Endothelial cell of umbilical vein (primary cell): ENCODE results near the gene CMSS1. TPM values are rescaled to one million over a fixed set of nuclear protein-coding genes. Genes with fewer than 3 reads are reported as not detected.

ENCODE experiments used
- BruUV-seq: library from RNA; stranded (reverse); fragments of 400-500 nt; replicated peaks from 2 replicates; lab custom pipeline; 2021; lab: Mats Ljungman, UMichigan
- CTCF ChIA-PET: fragments of 300-600, 350-600 bp; sonication (Branson Sonifier 250); formaldehyde crosslinking; loops from one replicate; lab custom pipeline; 2021; ENCODE audit warnings: antibody characterized with exemption, inconsistent platforms; lab: Charles Lee
- POLR2A ChIA-PET: fragments of 300-600, 350-600 bp; sonication (Branson Sonifier 250); formaldehyde crosslinking; loops from one replicate; lab custom pipeline; 2021; ENCODE audit warnings: antibody characterized with exemption, inconsistent platforms; lab: Charles Lee
- DNase-seq: peaks from one replicate; pipeline ENCODE4 v3.0.0-alpha.2; 2011; ENCODE audit warnings: low read depth, low spot score
- FAIRE-seq: peaks from 2 replicates; lab custom pipeline; 2011; peaks lifted over from hg19 to GRCh38; lab: Jason Lieb, UNC
- H2AFZ ChIP-seq: 2 replicates; pipeline ENCODE4 v1.6.0; 2012; ENCODE audit warnings: low read depth, low read length, control low read depth, inconsistent platforms
- H3K27ac ChIP-seq: 2 replicates; pipeline ENCODE4 v1.5.1; 2011; ENCODE audit warnings: low read depth, mild to moderate bottlenecking, control low read depth, low read length, moderate library complexity; ENCODE audit not compliant: insufficient read depth
- H3K27me3 ChIP-seq, 2 experiments: 2 replicates each; pipeline versions ENCODE4 v1.6.0 to v1.6.1; 2011; ENCODE audit warnings: low read length in 2 of 2, mixed read lengths in 1 of 2; ENCODE audit not compliant: control insufficient read depth in 2 of 2, insufficient read depth in 2 of 2
- H3K36me3 ChIP-seq, 2 experiments: 2 replicates in 1 of 2; 3 replicates in 1 of 2; pipeline ENCODE4 v1.5.1; 2011; ENCODE audit warnings: low read length in 2 of 2, mild to moderate bottlenecking in 1 of 2, moderate library complexity in 1 of 2; ENCODE audit not compliant: control insufficient read depth in 2 of 2, insufficient read depth in 2 of 2; ENCODE audit errors: extremely low read depth in 1 of 2
- H3K4me1 ChIP-seq: 3 replicates; pipeline ENCODE4 v1.5.1; 2011; ENCODE audit warnings: mild to moderate bottlenecking, low read length; ENCODE audit not compliant: control insufficient read depth, insufficient read depth; ENCODE audit errors: extremely low read depth
- H3K4me2 ChIP-seq: 2 replicates; pipeline ENCODE4 v1.6.1; 2011; ENCODE audit warnings: low read length, control low read depth, mixed read lengths; ENCODE audit not compliant: insufficient read depth
- H3K4me3 ChIP-seq, 3 experiments: fragments of 200-600 bp in 1 of 3; sonication (generic), shearing (Covaris generic) in 1 of 3; replicated peaks in 1 of 3; 2 replicates each; pipeline ENCODE4 v1.5.1; 2011 to 2016; ENCODE audit warnings: control low read depth in 3 of 3, low read length in 3 of 3, mild to moderate bottlenecking in 2 of 3, inconsistent platforms in 1 of 3, low read depth in 1 of 3, moderate library complexity in 1 of 3; ENCODE audit not compliant: insufficient read depth in 1 of 3
- H3K79me2 ChIP-seq: 2 replicates; pipeline ENCODE4 v1.6.0; 2012; ENCODE audit warnings: low read length, inconsistent platforms; ENCODE audit not compliant: control insufficient read depth, insufficient read depth
- H3K9ac ChIP-seq: replicated peaks from 2 replicates; pipeline ENCODE3; 2011; ENCODE audit warnings: low read length, control low read depth; ENCODE audit not compliant: insufficient read depth; ENCODE audit errors: extremely low read depth
- H3K9me1 ChIP-seq: replicated peaks from 3 replicates; pipeline ENCODE4 v1.6.0; 2011; ENCODE audit warnings: mild to moderate bottlenecking, low read length; ENCODE audit not compliant: control insufficient read depth, insufficient read depth; ENCODE audit errors: extremely low read depth
- H3K9me3 ChIP-seq: replicated peaks from 2 replicates; pipeline ENCODE4 v1.5.1; 2012; ENCODE audit warnings: low read length, inconsistent platforms; ENCODE audit not compliant: control insufficient read depth, insufficient read depth
- H4K20me1 ChIP-seq: replicated peaks from 2 replicates; pipeline ENCODE3; 2011; ENCODE audit warnings: mild to moderate bottlenecking, low read length; ENCODE audit not compliant: control insufficient read depth, insufficient read depth; ENCODE audit errors: extremely low read depth
- EZH2 ChIP-seq: IDR thresholded peaks from 2 replicates; pipeline ENCODE4 v1.6.1; 2012; ENCODE audit warnings: borderline replicate concordance, low read depth, mild to moderate bottlenecking, moderate library complexity, low read length, inconsistent platforms; ENCODE audit not compliant: severe bottlenecking
- FOS ChIP-seq: IDR thresholded peaks from 2 replicates; pipeline ENCODE4 v1.6.1; 2011; ENCODE audit warnings: mild to moderate bottlenecking, low read length, moderate library complexity, borderline replicate concordance; ENCODE audit not compliant: insufficient read depth
- GATA2 ChIP-seq: IDR thresholded peaks from 2 replicates; pipeline ENCODE4 v1.7.0; 2011; ENCODE audit warnings: low read depth, mild to moderate bottlenecking, moderate library complexity, mixed read lengths, low read length; ENCODE audit not compliant: insufficient read length, insufficient read depth
- JUN ChIP-seq: IDR thresholded peaks from 2 replicates; pipeline ENCODE4 v1.6.1; 2011; ENCODE audit warnings: borderline replicate concordance, low read depth; ENCODE audit not compliant: insufficient read length, insufficient read depth
- MYC ChIP-seq: IDR thresholded peaks from one replicate; pipeline ENCODE4 v1.6.1; 2011; ENCODE audit warnings: mild to moderate bottlenecking, low read depth, low read length
- POLR2A ChIP-seq: IDR thresholded peaks from 2 replicates; pipeline ENCODE4 v1.6.1; 2012; ENCODE audit warnings: low read depth, mild to moderate bottlenecking, control low read depth, low read length
- POLR2AphosphoS5 ChIP-seq: IDR thresholded peaks from 2 replicates; pipeline ENCODE4 v1.6.1; 2012; ENCODE audit warnings: low read depth, mild to moderate bottlenecking, control low read depth, low read length, moderate library complexity; ENCODE audit not compliant: insufficient read depth
- dilution Hi-C: fragments of 300-500 bp; cut with MboI; formaldehyde crosslinking; loops from one replicate; pipeline ENCODE4 v1.15.0; 2019; ENCODE audit warnings: low sequenced_read_pairs; ENCODE audit not compliant: extremely low pct_ligation_motif_present
- intact Hi-C: fragments of 100-400 bp; cut with micrococcal nuclease; formaldehyde crosslinking; loops from one replicate; pipeline ENCODE4 v1.10.0; 2022
- polyA plus RNA-seq, 4 experiments: library from polyadenylated mRNA; depleted of rRNA in 3 of 4; stranded (reverse) in 3 of 4; unstranded in 1 of 4; fragments of >200 nt; gene quantifications; 2 replicates each; pipeline versions ENCODE4 v1.2.1 to v1.2.3, GENCODE V29; 2011 to 2012; ENCODE audit warnings: missing spikeins in 1 of 4
- total RNA-seq: library from RNA; stranded (reverse); gene quantifications from 2 replicates; pipeline ENCODE4 v1.2.3, GENCODE V29; 2021
- TF ChIP-seq, protein P1 (sequence below): IDR thresholded peaks from 2 replicates; pipeline ENCODE4 v1.6.1; 2011; ENCODE audit not compliant: insufficient read depth, insufficient read length
- TF ChIP-seq, protein P2 (sequence below), 2 donors: IDR thresholded peaks; 1 replicate in 1 of 2; 2 replicates in 1 of 2; pipeline ENCODE4 v1.5.1; 2011; ENCODE audit warnings: low read length in 2 of 2, mild to moderate bottlenecking in 2 of 2, moderate library complexity in 2 of 2, control low read depth in 1 of 2, inconsistent platforms in 1 of 2, low read depth in 1 of 2; ENCODE audit not compliant: insufficient read depth in 1 of 2; ENCODE audit errors: extremely low read depth in 1 of 2

Gene CMSS1
- total and polyA plus RNA-seq, 2 donors (not counting 3 experiments of a cell fraction or from before 2014, with no cell fraction given) = 9.7 to 60.6 TPM

DNA sequence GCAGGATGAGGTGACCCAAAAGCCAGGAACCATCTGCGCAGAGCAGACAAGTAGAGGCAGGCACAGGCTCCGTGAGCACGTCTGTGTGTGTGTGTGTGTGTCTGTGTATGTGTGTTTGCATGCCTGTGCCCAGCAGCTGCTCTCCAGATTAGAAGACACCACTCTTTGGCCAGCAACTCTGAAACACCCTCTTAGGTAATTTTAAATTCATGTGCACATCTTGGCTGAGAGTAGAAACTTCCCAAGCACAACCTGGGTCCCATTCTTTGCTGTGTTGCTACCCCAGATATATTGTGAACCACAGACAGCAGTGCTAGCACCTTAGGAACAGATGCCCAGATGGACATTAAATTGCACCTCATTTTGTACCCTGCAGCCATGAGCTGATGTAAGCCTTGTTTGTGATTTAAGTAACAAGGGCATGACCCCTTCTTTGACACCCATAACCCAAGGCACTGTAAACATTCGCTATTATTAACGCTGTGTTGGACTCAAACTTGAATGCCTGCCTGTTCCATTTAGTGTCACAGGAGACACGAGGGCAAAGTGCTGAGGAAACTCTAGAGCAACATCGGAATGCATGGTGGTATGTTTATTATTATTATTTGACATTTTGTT is 296.9 kb downstream of the CMSS1 start, which contains the start of gene FILIP1L:
Gene FILIP1L, minus strand, starts transcription at position 89 of the 618 bp plus-strand sequence.
- H3K9ac ChIP-seq = no peak within 1 kb of the TSS
- H3K27ac ChIP-seq = no peak within 1 kb of the TSS
- intact Hi-C loops (no loop called here), dilution Hi-C loops (no loop called here)
- FAIRE-seq = no peak
- no peaks in the 10 kb centered on the region for H3K9me3 ChIP-seq
- no peaks in the 10 kb centered on the region for H3K36me3 ChIP-seq
- ChIA-PET POLR2A (no interaction called here), CTCF (interaction anchor here (0.7 to 1.2 kb wide), 3 partner anchors 12 to 283 kb away, joined by 3 to 4 read pairs (median 3); no protein-coding TSS in a partner anchor)
- H3K4me1 ChIP-seq = no peaks in the 10 kb centered on the region
- no peaks in the 10 kb centered on the region for H3K9me1 ChIP-seq
- no peak within 1 kb of the TSS for H2AFZ ChIP-seq
- H3K79me2 ChIP-seq = no peaks in the 10 kb centered on the region
- H4K20me1 ChIP-seq = no peaks in the 10 kb centered on the region
- DNase-seq = no peak
- no peak within 1 kb of the TSS for H3K4me2 ChIP-seq
- H3K27me3 ChIP-seq = no peaks in the 10 kb centered on the region
- no TSS peak for BruUV-seq
- TF ChIP-seq POLR2A (no peak), GATA2 (no peak), POLR2AphosphoS5 (no peak), MYC (no peak), FOS (no peak), EZH2 (no peak), JUN (no peak)
- TF ChIP-seq, protein P1, sequence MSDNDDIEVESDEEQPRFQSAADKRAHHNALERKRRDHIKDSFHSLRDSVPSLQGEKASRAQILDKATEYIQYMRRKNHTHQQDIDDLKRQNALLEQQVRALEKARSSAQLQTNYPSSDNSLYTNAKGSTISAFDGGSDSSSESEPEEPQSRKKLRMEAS = no peak
- TF ChIP-seq, protein P2, sequence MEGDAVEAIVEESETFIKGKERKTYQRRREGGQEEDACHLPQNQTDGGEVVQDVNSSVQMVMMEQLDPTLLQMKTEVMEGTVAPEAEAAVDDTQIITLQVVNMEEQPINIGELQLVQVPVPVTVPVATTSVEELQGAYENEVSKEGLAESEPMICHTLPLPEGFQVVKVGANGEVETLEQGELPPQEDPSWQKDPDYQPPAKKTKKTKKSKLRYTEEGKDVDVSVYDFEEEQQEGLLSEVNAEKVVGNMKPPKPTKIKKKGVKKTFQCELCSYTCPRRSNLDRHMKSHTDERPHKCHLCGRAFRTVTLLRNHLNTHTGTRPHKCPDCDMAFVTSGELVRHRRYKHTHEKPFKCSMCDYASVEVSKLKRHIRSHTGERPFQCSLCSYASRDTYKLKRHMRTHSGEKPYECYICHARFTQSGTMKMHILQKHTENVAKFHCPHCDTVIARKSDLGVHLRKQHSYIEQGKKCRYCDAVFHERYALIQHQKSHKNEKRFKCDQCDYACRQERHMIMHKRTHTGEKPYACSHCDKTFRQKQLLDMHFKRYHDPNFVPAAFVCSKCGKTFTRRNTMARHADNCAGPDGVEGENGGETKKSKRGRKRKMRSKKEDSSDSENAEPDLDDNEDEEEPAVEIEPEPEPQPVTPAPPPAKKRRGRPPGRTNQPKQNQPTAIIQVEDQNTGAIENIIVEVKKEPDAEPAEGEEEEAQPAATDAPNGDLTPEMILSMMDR (IDR thresholded peaks at IDR 0.05; ENCODE audit: extremely low read depth in 1 of 2, insufficient read depth in 1 of 2, low read depth in 1 of 2, low read length in 2 of 2) = no peak
- no peak within 1 kb of the TSS for H3K4me3 ChIP-seq
